ENCODE measurements around the gene PTPN14.
A peak's percentile ranks its signal among the peaks of the same experiment; 100 is the strongest.

The PTPN14 gene

DNA sequence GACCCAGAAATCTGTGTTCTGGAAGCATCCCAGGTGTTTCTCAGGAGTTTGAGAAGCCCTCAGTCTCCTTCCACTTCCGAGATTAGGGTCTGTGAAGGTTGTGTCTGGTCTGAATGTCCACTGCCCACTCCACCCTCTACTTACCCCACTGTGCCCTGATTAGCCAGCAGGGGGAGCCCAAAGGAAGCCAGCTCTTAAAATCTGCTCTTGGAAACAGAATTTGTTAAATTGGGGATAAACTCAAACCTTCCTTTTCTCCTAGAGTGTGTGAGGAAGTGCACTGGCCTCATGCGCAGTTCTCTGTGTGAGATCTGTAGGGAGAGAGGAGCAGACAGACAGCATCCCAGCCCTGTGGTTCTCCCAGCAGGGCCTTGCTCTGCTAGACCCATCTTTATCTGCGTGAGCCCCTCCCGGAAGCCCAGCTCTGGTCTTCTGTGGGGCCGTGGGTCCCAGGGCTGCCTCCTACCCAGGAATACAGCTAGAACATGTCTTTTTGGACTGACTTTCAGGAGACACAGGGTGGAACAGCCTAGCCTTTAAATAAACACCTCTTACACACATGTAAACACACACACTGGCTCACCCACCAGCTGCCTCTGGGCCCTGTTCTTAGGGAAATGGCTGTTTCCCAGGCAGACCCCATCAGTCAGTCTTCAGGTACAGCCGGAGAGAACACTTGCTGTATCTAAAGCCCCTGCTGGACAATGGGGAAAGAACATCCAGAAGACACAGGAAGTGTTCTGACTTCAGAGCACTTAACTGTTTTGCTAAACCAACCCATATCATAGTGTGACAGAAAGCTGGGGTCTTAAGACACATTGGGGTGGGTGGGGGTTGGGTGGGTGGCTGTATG, 218.2 kb downstream of the PTPN14 start:
- no peak overlapping the region for H3K4me3 ChIP-seq (replicated peaks in 1 of 2; ENCODE audit: low read depth in 2 of 2, low read length in 2 of 2)
- DNase-seq (ENCODE audit: low read depth in 2 of 2) = peak; percentile 70 to 76
- TF ChIP-seq, protein P1, sequence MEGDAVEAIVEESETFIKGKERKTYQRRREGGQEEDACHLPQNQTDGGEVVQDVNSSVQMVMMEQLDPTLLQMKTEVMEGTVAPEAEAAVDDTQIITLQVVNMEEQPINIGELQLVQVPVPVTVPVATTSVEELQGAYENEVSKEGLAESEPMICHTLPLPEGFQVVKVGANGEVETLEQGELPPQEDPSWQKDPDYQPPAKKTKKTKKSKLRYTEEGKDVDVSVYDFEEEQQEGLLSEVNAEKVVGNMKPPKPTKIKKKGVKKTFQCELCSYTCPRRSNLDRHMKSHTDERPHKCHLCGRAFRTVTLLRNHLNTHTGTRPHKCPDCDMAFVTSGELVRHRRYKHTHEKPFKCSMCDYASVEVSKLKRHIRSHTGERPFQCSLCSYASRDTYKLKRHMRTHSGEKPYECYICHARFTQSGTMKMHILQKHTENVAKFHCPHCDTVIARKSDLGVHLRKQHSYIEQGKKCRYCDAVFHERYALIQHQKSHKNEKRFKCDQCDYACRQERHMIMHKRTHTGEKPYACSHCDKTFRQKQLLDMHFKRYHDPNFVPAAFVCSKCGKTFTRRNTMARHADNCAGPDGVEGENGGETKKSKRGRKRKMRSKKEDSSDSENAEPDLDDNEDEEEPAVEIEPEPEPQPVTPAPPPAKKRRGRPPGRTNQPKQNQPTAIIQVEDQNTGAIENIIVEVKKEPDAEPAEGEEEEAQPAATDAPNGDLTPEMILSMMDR (IDR thresholded peaks at IDR 0.05; ENCODE audit: low read depth, low read length) = peak; percentile 91

DNA sequence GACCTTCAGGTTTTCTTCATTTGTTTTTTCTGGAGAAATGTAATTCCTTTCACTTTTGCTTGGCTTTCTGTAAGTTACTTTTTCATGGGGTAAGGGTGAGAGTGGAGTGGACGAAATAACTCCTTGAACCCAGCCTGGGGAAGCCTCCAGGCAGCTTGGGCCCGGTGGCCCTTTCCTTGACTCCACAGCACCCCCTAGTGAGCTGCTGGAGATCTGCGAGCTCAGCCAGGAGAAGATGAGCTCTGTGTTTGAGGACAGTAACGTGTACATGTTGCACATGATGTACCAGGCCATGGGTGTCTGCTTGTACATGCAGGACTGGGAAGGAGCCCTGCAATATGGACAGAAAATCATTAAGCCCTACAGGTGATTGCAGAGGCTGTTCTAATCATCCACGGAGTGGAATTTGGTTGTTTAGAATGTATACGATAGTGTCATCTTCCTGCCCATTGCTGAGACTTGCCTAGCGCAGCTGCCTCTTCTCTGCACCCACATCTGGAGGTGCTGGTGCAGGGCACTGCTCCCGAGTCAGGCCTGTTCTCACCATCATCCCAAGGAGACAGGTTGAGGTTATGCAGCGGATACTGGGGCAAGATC, 219.5 kb downstream of the PTPN14 start:
- no peak overlapping the region for H3K4me3 ChIP-seq (replicated peaks in 1 of 2; ENCODE audit: low read depth in 2 of 2, low read length in 2 of 2)
- TF ChIP-seq, protein P1 (IDR thresholded peaks at IDR 0.05; ENCODE audit: low read depth, low read length) = peak; percentile 90
- DNase-seq (ENCODE audit: low read depth in 2 of 2) = peak; percentile 43 to 62

DNA sequence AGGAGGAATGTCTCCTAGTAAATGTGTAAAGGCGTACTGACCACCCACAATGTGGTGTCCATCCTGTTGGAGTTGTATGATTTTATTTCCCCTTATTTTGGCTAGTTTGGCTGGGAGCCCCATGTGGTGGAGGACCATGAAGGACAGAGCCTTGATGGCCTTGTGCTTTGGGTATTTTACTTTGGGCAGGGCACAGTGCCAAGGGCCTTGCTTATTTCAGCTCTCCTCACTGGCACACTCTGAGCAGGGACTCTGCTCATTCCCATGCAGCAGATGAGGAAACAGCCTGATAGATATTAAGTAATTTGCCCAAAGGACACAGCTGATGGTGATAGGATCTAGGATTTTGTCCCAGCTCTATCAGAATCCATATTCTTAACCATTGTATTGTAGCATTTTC, 220.2 kb downstream of the PTPN14 start:
- TF ChIP-seq, protein P1 (IDR thresholded peaks at IDR 0.05; ENCODE audit: low read depth, low read length) = no peak
- DNase-seq (ENCODE audit: low read depth in 2 of 2) = no peak
- no peak overlapping the region for H3K4me3 ChIP-seq (replicated peaks in 1 of 2; ENCODE audit: low read depth in 2 of 2, low read length in 2 of 2)

DNA sequence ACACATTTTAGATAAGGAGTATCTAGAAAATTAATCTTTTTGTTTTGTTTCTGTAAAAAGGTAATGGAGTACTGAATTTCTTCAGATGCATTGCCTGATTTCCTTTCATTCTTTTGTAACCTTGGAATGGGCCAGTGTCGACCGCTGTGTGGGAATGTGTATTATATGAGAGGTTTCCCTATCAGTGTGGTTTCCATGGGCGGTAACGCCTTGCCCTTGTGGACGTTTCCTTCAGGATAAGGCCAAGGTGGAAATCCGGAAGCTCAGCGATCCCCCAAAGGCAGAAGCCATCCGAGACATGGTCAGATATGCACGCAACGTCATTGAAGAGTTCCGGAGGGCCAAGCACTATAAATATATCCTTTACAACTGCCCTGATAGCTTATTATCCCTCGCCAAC, 220.7 kb downstream of the PTPN14 start:
- DNase-seq (ENCODE audit: low read depth in 2 of 2) = no peak
- TF ChIP-seq, protein P1 (IDR thresholded peaks at IDR 0.05; ENCODE audit: low read depth, low read length) = no peak

DNA sequence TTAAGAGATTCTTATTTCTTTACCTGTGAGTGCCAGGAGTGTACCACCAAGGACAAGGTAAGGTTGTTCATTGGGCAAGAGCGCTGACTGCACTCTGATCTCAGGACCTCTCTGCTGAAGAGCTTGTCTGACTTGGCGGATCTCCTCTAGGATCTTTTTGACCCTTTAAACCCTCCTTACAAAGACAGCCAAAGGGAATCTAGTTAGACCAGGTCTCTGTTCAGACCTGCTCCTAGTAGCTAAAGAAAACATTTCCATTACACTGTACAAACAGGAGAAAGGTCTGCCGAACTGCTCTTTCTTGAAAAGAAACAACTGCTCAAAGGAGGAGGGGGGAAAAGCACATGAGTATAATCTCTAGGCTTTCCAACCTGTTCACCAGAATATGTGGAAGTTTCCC, 221.2 kb downstream of the PTPN14 start:
- DNase-seq (ENCODE audit: low read depth in 2 of 2) = no peak
- TF ChIP-seq, protein P1 (IDR thresholded peaks at IDR 0.05; ENCODE audit: low read depth, low read length) = no peak
- H3K4me3 ChIP-seq (replicated peaks in 1 of 2; ENCODE audit: low read depth in 2 of 2, low read length in 2 of 2) = no peak overlapping the region

More for the DNA sequence above, 220.7 kb downstream of the PTPN14 start:
- H3K4me3 ChIP-seq (replicated peaks in 1 of 2; ENCODE audit: low read depth in 2 of 2, low read length in 2 of 2) = no peak overlapping the region

DNA sequence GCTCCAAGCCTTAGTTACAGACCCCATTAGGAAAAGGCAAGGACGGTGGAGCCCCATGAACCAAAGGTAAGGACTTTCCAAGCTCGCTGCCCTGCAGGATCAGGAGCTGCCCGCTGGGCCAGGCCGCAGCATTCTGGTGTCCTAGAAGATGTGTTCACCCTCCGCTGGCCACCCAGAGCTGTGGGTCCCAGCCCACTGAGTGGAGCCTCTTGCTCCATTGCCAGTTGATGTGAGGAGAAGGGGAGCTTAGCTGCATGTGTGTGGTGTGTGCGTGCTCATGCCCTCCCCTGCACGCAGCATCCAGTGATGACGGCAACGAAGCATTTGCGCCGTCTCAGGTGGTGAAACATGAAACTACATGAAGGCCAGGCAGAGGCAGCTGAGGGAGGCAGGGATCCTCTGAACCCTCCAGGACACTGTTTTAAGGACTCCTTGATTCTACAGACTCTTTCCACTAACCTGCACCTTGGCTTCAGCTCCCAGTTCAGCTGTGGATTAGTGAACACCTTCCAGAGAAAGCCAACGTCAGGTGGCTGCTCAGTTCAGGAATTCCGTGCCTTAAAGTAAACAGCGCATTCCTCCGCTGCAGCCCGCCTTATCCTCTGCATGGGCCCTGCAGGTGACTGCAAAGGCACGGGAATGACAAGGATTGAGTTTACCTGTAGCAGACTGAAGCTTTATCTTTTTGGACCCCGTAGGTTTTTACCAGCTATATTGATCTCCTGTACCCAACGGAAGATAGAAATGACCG, 221.8 kb downstream of the PTPN14 start:
- DNase-seq (ENCODE audit: low read depth in 2 of 2) = no peak
- TF ChIP-seq, protein P1 (IDR thresholded peaks at IDR 0.05; ENCODE audit: low read depth, low read length) = no peak
- H3K4me3 ChIP-seq (replicated peaks in 1 of 2; ENCODE audit: low read depth in 2 of 2, low read length in 2 of 2) = no peak overlapping the region

Data from cardiac fibroblast (primary cell).